Activated T-helper 17 cell treated with anti-CD3 and anti-CD28 coated beads, Interleukin-2, amount 50 U/mL, for 72 hours (primary cell): ENCODE results near the gene EMC1. TPM values are rescaled to one million over a fixed set of nuclear protein-coding genes. Genes with fewer than 3 reads are reported as not detected.

Experiments used
- ATAC-seq: fragments of 150-1000 bp; cut with Tn5 transposase; replicated peaks from 2 replicates; pipeline ENCODE4 v1.10.0; 2021; ENCODE audit warnings: mild to moderate bottlenecking, moderate library complexity
- H3K27ac Mint-ChIP-seq: one replicate; pipeline ENCODE4 v1.8.0; 2022; ENCODE audit warnings: mixed read lengths
- H3K27me3 Mint-ChIP-seq: one replicate; pipeline ENCODE4 v1.8.0; 2022; ENCODE audit warnings: mixed read lengths
- H3K36me3 Mint-ChIP-seq: one replicate; pipeline ENCODE4 v1.8.0; 2022; ENCODE audit warnings: low read depth, mild to moderate bottlenecking, mixed read lengths
- H3K4me1 Mint-ChIP-seq: one replicate; pipeline ENCODE4 v1.8.0; 2022; ENCODE audit warnings: mixed read lengths
- H3K4me3 Mint-ChIP-seq: one replicate; pipeline ENCODE4 v1.8.0; 2022; ENCODE audit warnings: mild to moderate bottlenecking, mixed read lengths
- H3K9me3 Mint-ChIP-seq: one replicate; pipeline ENCODE4 v1.8.0; 2022; ENCODE audit warnings: mixed read lengths
- total RNA-seq, 2 donors: library from RNA; stranded (reverse); gene quantifications; one replicate each; pipeline ENCODE4 v1.2.3, GENCODE V29; 2022

The EMC1 gene
- total RNA-seq, 2 donors from 2014 or later, result 41.1 to 51.9 TPM

DNA sequence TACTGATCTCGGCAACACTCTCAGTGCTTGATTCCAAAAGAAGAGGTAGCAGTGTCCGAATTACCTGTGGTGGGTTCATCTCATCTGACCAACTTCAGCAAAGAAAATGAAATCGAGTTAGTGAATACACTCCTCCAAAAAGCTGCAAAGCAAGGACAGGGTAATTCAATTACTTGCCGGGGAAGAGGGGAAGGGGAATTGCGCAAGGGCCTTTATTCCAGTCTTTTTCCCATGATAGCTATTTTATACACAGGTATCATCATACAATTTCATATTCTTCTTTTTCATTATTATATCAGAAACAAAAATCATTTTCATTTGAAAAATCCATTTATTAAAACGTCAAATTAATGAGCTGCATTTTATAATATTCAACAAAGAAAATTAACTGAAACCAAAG lies 84.2 kb downstream of the EMC1 start:
- no peaks in the 10 kb centered on the region for H3K9me3 Mint-ChIP-seq
- H3K4me3 Mint-ChIP-seq, result no peak overlapping the region
- H3K4me1 Mint-ChIP-seq, result peaks cover 10% of the 10 kb centered on the region
- ATAC-seq, result no peak
- H3K27ac Mint-ChIP-seq, result no peak overlapping the region
- no peaks in the 10 kb centered on the region for H3K27me3 Mint-ChIP-seq
- H3K36me3 Mint-ChIP-seq, result peaks cover 100% of the 10 kb centered on the region

DNA sequence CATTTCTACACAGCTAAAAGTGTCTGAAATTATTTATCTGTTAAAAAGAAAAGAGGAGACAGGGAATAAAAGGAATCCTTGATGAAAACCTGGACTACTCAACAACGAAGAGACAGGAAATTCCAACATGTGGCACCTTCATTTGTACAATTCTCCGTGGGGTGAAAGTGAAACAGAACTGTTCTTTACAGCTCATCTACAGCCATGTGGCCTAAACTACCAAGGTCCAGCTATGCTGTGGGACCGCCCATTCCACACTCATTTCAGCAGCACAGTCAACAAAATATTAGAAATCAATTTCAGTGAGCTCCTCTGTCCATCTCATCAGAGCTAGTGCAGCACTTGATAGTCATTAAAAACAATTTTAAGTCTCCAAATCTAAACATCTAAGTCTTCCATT lies 85.3 kb downstream of the EMC1 start:
- no peaks in the 10 kb centered on the region for H3K27me3 Mint-ChIP-seq
- no peaks in the 10 kb centered on the region for H3K9me3 Mint-ChIP-seq
- peaks cover 10% of the 10 kb centered on the region for H3K4me1 Mint-ChIP-seq
- H3K27ac Mint-ChIP-seq, result peak overlapping the region; percentile 33
- H3K36me3 Mint-ChIP-seq, result peaks cover 100% of the 10 kb centered on the region
- H3K4me3 Mint-ChIP-seq, result no peak overlapping the region
- ATAC-seq, result no peak

Other genes with a start within 250 kb of the EMC1 start
- gene UBR4, start 41.3 kb downstream of the EMC1 start, total RNA-seq, result 100 to 1,000 TPM; 145 to 195 TPM
- 100 to 1,000 TPM in 1 of 2 donors, 10 to 100 TPM in 1; 59.3 to 113 TPM for gene MRTO4, start 281 bp upstream of the EMC1 start, total RNA-seq
- gene AKR7A3, start 37.2 kb upstream of the EMC1 start, total RNA-seq, result 1 to 10 TPM in 1 of 2 donors, under 1 TPM in 1; 0.71 to 1.6 TPM
- gene AKR7A2, start 60.6 kb upstream of the EMC1 start, total RNA-seq, result 10 to 100 TPM; 37.1 to 61.4 TPM
- 1 to 10 TPM; 5.7 to 8.9 TPM for gene SLC66A1, start 60.8 kb upstream of the EMC1 start, total RNA-seq
- 100 to 1,000 TPM; 291 to 399 TPM for gene CAPZB, start 234.0 kb upstream of the EMC1 start, total RNA-seq